ENCODE measurements around the gene NHSL1.

NHSL1 gene

GRCh38 chr6:138522611-138523010 lies 23.3 kb upstream of the NHSL1 start:
- no peak overlapping the region for H3K27ac ChIP-seq
- TF ChIP-seq ZFX (IDR thresholded peaks at IDR 0.05; ENCODE audit: borderline replicate concordance): no peak
- no peak for TF ChIP-seq CTCF (IDR thresholded peaks at IDR 0.05)

- no peak for TF ChIP-seq CTCF (IDR thresholded peaks at IDR 0.05)
- no peak for TF ChIP-seq ZFX (IDR thresholded peaks at IDR 0.05; ENCODE audit: borderline replicate concordance)
- no peak overlapping the region for H3K27ac ChIP-seq
These were observed 22.5 kb upstream of the NHSL1 start for GRCh38 chr6:138521790-138522189.

DNA sequence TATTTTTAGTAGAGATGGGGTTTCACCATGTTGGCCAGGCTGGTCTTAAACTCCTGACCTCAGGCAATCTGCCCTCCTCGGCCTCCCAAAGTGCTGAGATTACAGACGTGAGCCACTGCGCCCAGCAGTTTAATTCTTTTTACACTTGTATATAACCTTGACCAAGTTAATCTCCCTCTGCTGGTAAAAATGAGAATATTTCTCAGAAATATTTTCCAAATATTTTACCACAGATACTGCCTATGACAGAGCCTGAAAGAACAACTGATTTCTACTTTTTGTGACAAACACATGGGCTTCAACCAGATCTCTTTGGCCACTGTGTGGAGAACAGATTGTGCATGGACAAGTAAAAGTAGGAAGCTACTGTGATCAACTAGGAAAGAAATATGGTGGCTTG lies 21.2 kb upstream of the NHSL1 start:
- TF ChIP-seq ZFX (IDR thresholded peaks at IDR 0.05; ENCODE audit: borderline replicate concordance) (no peak), CTCF (IDR thresholded peaks at IDR 0.05) (peak; percentile 48)
- H3K27ac ChIP-seq: no peak overlapping the region

GRCh38 chr6:138518054-138518453 lies 18.8 kb upstream of the NHSL1 start:
- H3K27ac ChIP-seq: no peak overlapping the region
- TF ChIP-seq ZFX (IDR thresholded peaks at IDR 0.05; ENCODE audit: borderline replicate concordance): no peak
- TF ChIP-seq CTCF (IDR thresholded peaks at IDR 0.05): no peak

DNA sequence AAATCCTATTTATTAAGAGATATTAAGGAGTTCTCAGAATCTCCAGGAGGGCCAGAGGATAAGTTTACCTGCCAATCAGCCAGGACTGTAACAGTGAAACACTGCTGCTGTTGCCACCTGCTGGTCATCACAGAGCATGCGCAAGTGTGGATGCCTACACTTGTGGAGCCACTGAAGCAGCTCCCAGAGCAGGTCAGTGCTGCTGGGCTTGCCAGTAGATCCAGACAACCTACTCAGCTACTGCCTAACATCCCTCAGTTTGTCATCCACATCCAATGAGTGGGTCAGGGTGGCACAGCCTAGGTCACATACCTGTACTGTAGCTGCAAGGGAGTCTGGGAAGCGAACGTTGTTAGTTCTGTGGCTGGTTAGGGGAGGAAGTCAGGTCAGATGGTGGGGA lies 18.3 kb upstream of the NHSL1 start:
- no peak overlapping the region for H3K27ac ChIP-seq
- TF ChIP-seq CTCF (IDR thresholded peaks at IDR 0.05) (peak; percentile 82), ZFX (IDR thresholded peaks at IDR 0.05; ENCODE audit: borderline replicate concordance) (no peak)

DNA sequence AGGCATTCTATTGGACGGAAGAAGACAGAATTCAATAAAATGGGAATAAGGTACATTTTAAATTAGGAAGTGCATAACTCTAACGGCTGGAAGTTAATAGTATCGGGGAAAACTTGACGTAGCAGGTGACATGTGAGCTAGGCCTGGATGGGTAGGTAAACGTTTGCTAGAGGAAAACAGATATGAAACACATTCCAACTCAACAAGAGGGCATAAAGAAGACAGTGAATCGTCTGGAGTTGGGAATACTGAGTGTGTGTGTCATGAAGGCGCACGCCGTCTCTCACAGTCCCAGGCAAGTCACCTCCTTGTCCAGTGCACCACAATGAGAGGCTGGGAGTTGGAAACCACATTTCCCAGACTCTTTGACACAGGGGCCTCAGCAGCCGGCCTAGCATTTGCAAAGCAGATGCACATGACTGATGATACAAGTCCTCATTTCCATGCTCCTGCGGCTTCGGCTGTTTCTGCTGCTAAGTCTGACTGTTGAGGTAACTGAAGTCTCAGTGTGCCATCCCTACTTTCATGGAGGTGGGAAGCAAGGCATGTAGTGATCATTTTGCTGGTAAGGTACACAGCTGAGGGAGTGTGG lies 16.5 kb upstream of the NHSL1 start:
- H3K27ac ChIP-seq: no peak overlapping the region
- TF ChIP-seq ZFX (IDR thresholded peaks at IDR 0.05; ENCODE audit: borderline replicate concordance) (no peak), CTCF (IDR thresholded peaks at IDR 0.05) (no peak)

DNA sequence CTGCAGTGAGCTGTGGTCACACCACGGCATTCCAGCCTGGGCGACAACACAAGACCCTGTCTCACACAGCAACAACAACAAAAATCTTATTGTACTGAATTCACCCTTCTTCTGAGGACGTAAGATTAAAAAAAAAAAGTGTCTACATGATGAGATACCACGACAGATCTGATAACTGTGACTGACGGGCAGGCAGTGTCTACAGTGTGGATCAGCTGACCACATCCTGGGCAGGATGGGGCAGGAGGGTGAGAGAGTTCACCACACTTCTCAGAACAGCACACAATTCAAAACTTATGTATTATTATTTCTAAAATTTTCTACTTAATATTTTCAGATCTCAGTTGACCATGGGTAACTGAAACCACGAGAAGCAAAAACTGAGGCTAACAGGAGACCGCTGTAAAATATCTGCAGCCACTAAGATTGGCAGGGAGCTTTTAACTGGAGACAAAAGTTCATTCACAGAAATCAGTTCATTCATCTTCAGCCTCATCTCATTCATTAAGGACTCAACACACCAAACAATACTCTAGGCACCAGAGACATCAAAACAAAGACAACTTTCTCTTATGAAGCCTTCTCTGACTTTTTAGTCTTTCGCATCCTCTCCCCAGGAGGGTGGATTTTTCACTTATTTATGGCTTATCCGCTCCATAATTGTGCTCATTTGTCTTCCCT lies 15.7 kb upstream of the NHSL1 start:
- H3K27ac ChIP-seq: no peak overlapping the region
- TF ChIP-seq ZFX (IDR thresholded peaks at IDR 0.05; ENCODE audit: borderline replicate concordance) (no peak), CTCF (IDR thresholded peaks at IDR 0.05) (no peak)

All from 22Rv1 (cell line).